GM19395 (cell line): Measurements from ENCODE around the gene CHD6.

Experiments
- ATAC-seq: cut with Tn5 transposase; IDR thresholded peaks from one replicate; pipeline ENCODE4 v1.9.1; 2021; ENCODE audit warnings: mild to moderate bottlenecking, moderate library complexity; ENCODE audit not compliant: unreplicated experiment

CHD6 gene

GRCh38 chr20:41403604-41404003 is 214.6 kb downstream of the CHD6 start:
- ATAC-seq: no peak

- no peak for ATAC-seq
These were observed 219.8 kb downstream of the CHD6 start for GRCh38 chr20:41398408-41398807.

DNA sequence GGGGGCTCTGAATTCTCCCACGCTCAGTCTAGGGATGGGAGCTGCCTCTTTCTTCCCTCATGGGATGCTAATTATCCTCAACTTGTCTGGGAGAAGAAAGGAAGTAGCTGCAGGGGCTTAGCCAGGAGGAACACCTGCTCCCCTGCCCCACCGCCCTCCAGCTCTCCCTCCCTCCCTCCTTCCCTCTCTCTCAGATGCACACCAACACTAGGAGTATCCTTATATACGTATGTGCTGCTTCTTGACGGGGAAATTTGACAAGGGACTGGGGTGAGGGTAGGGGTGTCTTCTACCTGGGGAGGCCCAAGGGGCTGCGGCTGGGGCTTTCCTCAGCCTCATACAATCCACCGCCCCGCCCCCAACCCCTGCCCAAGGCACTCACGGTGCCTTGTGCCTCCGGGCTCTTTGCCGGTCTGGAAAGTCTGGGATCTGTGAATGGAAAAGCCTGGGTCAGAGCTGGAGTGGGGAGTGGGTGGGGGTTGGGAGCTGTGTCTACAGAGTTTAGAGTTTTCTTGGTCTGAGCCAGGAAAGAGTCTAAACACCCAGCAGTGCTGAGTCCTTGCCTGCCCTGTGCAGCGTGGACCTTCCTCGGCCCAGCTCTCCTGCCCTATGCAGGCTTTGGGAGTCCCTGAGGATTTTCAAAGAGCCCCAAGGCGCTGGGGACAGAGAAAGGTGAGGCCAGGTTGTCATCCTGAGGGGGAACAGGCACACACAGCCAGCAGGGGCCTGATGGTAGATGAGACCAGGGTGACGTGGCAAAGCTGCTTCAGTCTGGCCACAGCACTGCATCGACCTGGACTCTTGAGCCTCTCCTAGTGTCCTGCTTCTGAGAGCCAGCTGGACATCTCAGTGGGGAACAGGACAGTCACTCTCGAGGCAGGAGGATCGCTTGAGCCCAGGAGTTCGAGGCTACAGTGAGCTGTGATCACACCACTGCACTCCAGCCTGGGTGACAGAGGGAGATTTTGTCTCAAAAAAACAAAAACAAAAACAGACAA is 222.2 kb downstream of the CHD6 start:
- ATAC-seq: no peak

DNA sequence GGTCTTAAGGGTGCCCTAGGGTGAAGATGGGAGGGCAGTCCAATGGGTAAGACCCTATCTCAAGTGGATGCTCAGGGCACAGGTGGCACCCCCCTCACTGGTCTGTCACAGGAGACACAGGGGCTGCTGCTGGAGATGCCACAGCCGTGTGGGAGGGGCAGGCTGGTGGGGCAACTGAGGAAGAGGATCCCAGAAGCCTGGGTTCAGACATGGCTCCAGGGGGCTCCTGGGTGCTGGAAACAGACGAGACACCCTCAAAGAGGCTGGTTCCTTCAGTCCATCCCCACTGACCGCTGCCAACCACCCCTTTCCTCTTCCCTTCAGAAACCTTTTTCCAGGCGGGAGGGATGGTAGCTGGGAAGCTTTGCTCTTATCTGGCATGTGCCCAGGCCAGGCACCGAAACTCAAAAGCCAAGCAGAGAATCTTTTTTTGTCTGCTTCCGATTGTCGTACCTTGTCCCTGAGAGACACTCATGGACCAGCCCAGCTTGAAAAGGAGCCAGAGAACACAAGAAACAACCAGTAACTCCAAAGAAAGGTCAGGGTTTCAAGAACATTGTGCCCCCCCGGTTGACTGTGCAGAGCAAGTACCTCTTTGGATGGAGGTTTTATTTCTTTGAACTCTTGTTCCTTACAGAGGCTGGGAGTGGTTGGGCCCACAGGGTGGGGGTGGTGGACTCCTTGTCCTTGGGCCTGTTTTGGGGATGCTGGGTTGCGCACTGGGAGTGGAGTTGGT is 223.1 kb downstream of the CHD6 start:
- no peak for ATAC-seq

DNA sequence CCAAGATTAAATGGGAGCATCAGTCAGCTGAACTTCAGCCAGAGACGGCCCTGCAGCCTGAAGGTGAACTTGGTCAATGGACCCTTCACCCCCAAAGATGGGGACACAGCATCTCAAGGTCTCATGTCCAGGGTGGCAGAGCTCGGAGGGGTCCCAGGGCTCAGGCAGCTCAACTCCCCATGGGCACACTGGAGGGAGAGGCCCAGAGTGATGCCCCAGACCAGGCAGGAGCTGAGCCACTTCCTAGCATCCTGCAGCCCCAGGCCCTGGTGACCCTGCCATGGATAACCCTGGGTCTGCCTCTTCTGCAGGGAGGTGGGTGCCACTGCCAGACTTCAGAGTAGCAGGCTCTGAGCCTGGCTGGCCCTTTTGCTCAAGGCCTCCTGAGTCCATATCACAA is 224.1 kb downstream of the CHD6 start:
- no peak for ATAC-seq

DNA sequence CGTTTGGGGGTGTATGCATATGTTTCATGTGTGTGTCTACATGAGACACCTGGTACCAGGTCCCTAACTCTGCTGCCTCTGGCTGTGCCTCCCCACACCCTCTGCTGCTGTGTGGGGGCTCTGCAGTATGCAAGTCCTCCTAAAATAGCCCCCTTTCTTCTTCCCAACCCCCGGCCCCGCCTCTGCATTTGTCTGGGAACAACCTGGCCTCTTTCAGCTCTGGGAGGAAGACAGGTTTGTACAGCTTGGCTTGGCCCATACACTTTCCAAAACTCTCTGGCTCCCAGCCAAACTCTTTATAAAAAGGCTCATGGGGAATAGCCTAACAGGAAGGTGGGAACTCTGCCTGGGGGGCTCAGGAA is 224.5 kb downstream of the CHD6 start:
- no peak for ATAC-seq

- ATAC-seq: no peak
These were observed 225.1 kb downstream of the CHD6 start for GRCh38 chr20:41392871-41393704.

GRCh38 chr20:41392295-41392694 is 225.9 kb downstream of the CHD6 start:
- no peak for ATAC-seq

- ATAC-seq: no peak
These were observed 226.6 kb downstream of the CHD6 start for GRCh38 chr20:41391587-41392001.

DNA sequence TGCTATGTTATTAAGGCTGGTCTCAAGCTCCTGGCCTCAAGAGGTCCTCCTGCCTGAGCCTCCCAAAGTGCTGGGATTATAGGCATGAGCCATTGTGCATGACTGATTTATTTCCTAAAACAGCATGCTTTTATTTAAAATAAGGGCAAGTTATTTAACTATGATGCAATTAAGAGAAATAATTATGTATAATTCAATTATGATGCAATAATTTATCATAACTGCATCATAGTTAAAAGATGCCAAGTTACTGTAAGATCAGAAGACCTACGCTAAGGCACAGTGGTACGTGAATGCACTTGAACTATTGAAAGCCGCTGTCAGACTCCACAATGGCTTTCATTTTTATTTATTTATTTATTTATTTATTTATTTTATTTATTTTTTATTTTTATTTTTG is 227.3 kb downstream of the CHD6 start:
- no peak for ATAC-seq

DNA sequence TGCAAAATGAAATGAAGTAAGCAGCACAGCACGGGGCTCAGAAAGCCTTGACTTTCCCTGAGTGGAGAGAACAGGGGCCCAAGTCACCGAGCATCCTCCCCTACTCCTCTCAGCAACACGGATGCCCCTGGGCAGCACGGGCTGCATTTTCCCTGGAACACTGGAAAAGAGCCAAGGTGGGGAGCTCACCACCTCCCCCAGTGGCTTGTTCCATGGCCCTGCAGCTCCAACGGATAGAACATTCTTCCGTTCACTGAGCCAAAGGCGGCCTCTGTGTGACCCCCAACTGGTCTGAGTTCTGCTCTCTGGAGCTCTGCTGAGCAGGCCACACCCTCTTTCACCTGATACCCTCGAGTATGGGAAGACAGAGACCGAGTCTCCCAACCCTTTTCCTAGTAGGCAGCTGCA is 230.7 kb downstream of the CHD6 start:
- no peak for ATAC-seq

GRCh38 chr20:41386502-41387427 is 231.4 kb downstream of the CHD6 start:
- ATAC-seq: no peak

GRCh38 chr20:41382791-41383305 is 235.3 kb downstream of the CHD6 start:
- ATAC-seq: no peak

DNA sequence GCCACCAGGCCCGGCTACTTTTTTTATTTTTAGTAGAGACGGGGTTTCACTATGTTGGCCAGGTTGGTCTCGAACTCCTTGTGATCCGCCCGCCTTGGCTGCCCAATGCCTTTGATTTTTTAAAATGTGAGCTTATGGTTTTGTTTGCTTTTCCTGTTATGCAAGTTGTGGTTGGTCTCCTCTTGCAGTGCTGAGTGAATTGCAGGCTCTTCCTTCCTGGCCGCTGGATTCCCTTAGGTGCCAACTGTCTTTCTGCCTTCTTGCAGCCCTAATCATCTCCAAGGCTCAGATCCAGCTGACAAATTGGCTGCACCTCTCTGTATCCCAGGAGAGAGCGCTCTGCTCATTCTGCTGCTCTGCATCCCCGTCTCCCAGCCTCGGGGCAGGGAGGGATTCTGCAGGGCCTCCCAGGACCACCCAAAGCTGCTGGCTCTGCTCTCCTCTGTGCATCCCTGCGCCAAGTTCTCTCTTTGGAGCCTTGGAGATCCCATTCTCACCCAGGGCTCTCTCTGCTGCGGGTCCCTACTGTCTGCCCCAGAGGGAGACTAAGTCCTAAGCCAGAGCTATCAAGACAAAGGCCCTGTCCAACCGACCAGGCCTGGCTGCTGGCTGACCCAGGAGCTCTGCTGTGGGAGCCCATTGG is 237.5 kb downstream of the CHD6 start:
- ATAC-seq: no peak

GRCh38 chr20:41379551-41379950 is 238.6 kb downstream of the CHD6 start:
- ATAC-seq: no peak

- ATAC-seq: no peak
These were observed 240.9 kb downstream of the CHD6 start for GRCh38 chr20:41377275-41377674.

GRCh38 chr20:41376349-41376748 is 241.8 kb downstream of the CHD6 start:
- ATAC-seq: no peak

DNA sequence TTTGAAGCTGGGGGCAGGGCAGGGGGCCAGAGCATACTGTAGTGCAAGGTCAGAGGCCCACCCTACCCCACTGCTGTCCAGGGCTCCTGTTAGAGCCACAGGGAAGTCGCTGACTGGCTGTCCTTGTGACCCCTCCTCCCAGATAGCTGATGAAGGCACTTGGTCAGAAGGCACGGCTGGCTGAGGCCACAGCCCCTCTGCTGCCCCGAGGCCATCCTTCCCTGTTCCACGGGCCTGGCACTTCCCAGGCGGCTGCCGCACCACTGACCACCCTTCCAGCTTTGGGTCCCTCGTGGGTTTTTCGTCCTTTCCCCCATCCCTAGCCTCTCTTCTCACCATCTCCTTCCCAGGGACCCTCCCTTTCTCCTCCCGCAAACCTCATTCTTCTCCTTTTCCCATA is 242.3 kb downstream of the CHD6 start:
- ATAC-seq: no peak
